Activated CD4-positive, CD25-positive, alpha-beta regulatory T cell (primary cell): ENCODE data around the gene MAP2K5.

ENCODE experiments used
- DNase-seq, 4 experiments: peaks; one replicate each; lab custom pipeline; 2025; lab: John Stamatoyannopoulos, UW

MAP2K5 gene

DNA sequence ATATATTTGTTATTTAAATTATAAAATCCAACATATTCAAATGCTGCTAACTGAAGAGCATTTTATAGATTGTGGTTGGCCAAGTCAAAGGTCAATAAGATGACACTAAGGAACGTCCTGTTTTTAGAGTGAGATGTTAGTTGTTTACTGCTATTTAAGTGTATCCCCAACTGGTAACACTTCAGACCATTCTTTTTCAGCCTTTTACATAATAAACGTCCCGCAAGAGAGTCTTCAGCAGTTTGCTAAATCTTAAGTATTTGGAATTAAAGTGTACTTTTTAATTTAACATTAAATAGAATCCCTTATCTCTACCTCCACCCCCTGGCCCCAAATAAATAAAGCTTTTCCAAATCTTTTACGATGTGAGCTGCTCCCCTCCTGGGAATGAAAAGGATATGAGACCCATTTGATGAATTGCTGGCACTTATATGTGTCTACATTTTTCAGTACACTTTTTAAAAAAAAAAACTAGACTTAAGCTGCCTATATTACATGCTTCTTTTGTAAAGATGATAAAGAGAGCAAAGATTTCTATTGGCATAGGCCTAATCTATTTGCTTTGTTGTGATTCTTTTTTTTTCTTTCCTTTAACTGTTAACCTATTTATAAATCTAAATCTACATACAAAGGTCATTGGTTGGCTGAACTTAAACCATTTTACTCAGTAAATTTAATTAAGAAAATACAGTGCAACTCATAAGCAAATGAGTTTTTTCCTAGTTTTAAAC lies 181.0 kb downstream of the MAP2K5 start:
- no peak for DNase-seq

DNA sequence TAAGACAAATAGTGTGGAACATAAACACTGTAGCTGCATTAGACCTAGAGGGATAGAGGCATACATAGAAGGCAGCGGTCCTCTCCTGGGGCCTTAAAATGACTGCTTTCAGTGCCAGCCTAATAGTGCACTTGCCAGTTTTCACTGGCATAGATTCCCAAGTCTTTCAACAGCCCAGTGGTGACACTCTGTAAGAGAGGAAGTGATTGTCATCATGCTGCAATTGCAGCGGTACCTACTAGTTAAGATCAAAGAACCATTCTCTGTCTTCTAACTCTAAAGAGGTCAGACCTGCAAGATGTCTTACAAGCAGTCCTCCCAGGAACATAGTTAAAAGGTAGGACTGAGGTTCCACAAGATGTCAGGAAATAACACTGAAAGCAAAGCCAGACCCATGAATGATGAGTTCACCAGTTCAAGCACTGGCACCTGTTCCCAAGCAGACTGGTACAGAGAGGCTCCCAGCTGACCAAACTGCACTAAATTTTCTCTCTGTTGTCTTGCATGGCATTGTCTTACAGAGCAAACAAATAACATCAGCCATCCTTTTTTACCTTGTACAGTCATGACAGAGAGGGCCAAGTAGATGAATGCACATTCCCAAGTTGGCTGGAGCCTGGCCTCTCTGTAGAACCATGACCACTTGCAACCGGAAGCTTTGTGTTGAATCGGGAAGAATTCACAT lies 182.3 kb downstream of the MAP2K5 start:
- no peak for DNase-seq

DNA sequence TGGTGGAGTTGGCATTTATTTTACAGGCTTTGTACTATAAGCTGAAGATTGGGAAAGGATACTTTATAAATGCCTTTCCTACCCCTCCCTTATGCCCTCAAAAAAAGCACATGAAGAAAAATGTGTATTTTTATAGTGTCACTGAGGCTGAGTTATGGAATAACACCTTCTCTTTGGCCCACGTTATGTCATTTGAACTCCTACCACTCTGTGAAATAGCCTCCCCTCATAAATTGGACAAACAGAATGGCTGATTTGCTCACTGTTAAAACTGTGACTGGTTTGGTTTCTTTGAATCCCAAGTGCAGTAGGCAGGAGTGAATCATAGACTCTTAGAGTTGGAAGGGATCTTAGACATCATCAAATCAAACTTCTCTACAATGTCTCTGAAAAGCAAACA lies 187.6 kb downstream of the MAP2K5 start:
- no peak for DNase-seq

DNA sequence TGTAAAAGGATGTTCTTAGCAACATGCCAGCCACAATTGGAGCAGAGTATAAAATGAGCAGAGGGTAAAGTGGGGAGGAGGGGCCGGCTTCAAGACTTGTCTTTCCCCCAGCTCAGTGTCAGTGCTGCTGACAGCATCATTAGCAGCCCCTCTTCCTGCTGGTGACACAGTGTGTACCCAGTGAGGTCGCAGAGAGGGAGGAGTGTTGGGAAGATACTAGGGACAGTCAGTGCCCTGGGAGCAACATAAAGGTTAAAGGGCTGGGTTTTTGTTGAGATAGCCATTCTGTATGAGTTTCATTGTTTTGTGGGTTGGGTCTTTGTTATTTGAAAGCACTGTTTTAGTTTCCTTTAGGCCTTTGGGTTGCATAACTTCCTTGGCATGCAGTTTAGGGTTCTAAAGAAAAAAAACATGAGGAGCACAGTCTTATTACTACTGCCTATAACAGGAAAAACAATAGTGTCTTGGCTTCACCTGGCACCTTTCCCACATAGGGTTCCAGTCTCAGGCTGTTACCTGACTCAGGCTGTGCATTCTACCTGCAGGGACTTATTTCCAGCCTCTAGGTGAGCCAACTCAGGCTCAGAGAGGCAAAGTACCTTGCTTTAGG lies 188.7 kb downstream of the MAP2K5 start:
- no peak for DNase-seq

DNA sequence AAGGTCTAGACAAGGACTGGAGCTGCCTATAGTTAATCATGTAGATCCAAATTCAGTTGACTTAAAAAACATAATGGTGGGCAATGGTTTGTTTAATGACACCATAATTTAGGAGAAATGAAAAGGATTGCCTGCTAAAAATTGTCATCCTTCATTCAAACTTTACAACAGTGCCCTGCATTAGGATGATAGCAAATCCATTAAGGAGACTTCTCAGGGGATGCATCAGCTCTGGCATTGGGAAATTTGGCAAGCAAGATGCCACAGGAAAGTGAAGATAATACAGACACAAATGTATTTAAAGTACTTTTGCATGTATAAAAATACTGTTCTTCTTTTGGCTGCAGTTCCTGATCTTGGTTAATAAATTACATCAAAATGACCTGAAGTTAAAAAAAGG lies 189.7 kb downstream of the MAP2K5 start:
- DNase-seq, result no peak

DNA sequence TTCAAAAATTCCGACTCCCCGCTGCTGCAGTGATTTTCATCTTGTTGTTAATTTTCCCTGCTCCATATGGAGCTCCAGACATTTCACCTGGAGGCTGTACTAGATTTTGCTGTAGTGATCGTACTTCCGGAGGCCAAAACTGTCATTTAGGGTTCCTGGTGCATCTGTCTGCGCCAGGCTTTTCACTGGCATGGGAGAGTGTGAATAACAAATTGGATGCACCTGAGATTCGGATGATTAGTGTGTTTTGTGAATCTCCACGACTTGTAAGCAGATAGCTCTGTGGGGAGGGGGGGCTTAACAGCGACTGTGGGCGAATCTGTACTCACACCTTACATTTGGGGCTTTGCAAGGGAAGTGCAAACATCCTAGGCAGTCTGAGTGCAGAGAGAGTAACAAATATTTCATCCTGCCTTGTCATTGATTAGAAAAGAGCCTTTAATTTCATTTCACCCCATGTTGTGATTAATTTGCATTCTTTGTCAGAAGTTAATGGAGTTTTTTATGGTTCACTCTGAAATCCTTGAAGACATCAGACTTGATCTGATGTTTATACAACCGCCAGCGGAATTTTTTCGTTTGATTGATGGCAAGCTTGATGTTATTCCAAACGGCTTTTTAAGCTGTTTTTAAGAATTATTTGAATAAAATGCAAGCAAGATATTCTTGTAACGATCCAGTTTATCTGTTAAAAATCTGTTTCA lies 190.3 kb downstream of the MAP2K5 start:
- no peak for DNase-seq

DNA sequence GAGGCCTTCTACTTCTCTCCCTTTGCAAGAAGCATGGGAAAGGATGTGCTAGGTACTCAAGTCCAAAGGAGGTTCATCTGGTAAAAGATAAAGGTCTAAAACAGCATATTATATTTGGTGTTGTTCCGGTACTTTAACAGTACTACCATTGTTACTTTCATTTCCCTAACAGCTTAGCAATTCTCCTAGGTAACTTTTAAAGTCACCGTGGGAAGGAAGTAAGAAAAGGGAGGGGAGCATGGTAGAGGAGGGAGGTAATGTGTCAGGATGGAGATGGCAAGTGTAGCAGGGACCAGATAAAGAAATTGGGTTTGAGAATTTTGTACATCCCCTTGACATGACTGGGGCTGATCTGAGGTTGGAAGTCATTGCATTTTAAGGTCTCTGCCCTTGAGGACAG lies 193.4 kb downstream of the MAP2K5 start:
- no peak for DNase-seq

DNA sequence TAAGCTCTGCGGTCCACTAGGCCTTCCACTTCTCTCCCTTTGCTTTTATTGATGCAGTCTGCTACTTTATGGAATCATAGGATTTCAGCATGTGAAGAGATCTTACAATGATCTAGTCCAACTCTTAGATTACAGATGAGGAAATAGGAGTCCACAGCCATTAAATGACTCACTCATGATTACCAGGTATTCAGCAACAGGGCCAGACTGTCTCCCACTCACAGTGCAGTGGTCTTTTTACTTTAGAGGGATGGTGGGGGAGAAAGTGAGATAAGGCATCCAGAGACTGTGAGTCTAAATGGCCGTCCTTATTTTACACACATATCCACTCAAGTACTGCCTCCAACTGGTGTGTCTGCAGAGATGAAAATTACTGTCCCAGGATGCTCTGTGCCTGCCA lies 194.3 kb downstream of the MAP2K5 start:
- no peak for DNase-seq

DNA sequence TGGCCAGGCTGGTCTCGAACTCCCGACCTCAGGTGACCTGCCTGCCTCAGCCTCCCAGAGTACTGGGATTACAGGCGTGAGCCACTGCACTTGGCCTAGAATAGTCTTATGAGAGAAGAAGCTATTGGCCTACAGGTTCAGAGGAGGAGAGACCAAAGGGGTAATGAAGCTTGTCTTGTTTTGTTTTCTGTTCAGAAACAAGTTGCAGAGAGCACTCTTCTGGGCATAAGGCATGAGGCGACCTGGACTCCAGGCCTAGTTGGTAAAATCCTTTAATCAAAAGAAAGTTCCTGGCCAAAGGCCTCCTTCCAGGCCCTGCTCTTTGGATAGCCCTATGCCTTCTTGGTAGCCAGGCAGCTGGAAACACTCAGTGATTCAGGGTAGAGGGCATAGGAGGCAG lies 195.6 kb downstream of the MAP2K5 start:
- DNase-seq, result no peak

DNA sequence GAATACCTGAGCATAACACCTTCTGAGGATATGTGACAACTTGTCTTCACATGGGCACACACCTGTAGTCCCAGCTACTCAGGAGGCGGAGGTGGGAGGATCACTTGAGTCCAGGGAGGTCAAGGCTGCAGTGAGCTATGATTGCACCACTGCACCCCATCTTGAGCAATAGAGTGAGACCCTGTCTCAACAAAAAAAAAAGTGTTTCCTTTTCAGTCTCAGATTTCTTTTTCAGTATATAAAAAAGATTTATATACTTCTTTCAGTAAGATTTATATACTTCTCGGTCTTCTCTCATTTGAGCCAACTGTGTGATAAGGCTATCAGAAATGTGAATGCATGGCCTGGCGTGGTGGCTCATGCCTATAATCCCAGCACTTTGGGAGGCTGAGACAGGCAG lies 197.9 kb downstream of the MAP2K5 start:
- no peak for DNase-seq

DNA sequence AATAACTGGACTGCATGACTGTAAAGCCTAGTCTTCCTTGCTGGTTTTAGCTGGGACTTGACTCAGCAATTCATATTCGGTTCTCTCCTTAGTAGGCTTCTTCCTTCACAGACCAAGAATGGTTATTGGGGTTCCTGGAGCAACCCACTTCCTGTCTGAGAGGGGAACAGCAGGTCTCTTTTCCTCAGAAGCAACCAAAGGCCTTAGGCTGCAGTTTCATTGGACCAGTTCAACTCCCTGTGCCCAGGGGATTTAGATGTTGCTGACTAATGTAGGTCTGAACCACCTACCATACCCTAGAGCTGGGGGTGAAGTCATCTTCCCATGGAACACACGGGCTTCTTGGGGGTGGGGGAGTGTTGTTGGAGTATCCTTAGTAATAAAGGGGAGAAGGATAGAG lies 198.8 kb downstream of the MAP2K5 start:
- DNase-seq, result no peak

DNA sequence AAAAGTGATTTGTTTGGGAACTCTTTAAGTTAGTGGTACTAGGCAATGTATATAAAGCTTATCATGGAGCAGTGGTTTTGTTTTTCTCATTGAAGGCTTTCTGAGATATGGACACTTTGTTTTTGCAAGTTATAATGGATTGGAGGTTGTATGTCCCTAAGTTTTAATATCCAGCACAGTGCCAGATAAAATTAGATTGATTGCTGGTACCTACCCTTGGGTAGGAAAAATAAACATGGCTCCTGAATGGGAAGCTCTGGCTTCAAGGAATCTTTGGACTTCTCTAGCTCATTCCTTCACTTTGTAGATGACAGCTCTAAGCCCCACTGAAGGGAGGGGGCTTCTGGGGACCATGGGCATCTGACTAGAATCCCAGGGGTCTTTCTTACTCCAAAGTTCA lies 201.1 kb downstream of the MAP2K5 start:
- DNase-seq, result no peak

DNA sequence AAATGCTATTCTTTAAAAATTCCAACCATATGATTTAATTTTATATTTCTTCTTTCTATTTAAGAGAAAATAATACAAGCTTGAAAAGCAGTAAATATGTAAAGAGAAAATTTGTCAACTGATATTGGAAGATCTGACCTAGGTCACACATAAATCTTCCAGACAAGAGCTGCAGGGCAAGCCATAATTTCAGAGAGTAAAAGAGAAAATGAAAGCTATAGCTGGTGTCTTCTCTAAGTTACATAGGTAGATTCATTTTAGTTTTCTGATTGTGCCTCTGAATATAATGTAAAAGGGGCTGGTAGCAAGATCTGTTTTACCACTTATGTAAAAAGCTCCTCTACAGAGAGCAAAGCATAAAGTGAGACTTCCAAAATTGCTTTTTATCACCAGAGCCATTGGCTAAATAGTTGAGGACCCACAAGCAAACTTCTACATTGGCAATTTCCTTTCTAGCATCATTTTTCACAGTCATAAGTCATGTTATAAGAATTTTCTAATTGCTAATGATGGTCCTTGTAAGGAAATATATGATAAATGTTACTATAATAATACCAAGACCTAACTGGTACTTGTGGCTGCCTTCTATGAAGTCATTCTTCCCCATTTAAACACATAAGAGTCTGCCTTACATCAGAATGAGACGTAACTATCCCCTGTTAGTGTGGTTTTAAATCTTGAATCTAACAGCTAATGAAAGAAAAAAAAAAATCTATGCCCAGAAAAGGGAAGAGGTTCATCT lies 202.0 kb downstream of the MAP2K5 start:
- DNase-seq, result no peak

DNA sequence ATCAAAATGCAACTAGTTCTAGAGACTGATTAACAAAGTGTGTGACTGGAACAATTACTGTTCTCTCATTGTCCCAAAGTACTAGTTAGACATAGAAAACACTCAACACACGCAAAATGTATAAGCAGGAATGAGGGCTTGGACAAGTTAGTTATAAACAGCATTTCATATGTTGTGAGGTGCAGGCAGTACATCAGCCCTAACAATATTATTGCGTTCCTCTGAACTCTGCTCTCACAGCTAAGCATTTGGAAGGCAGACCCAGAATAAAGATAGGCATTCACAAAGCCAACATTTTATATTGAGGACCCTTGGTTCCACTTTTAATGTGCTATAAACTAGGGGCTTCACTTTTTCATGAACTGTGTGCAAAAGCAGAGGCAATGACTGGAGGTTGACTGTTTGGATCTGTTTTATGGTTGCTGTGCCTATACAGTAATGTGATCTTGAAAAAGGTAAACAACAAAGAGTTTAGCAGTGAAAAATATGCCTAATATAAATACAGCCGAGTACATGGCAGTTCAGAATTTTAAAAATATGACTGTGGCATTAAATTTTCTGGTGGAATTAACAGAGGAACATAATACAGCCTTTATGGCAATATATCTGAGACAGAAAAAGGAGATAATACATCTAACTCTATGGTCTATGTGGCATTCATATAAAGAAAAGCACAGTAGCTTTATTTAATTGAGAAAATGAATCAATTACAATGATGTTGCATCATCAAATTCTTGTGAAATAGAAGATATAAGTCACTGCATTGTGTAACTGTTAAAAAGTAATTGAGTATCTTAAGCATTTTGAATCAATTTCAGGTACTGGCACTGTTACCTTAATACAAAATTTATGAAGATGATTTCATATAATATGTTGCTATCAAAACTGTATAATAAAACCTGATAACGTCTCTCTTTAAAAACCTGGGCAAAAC lies 202.8 kb downstream of the MAP2K5 start:
- DNase-seq, result no peak

DNA sequence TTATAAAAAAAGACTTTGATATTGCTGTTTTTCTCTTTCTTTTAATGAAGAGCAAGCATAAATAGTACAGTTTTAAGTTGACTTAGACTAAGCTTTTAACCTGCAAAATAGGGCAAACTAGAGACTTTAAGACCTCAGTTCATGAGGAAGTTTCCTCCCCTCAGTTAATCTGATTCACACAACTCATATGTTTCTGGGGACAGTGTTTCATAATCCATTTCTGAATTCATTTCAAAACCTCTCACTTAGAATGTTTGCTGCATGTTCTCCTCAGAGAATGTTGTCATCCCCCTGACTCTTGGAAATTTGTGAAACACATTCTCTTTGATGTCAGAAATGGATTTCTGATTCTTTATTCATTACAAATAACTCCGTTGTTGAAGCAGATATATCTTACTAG lies 203.5 kb downstream of the MAP2K5 start:
- DNase-seq, result no peak

DNA sequence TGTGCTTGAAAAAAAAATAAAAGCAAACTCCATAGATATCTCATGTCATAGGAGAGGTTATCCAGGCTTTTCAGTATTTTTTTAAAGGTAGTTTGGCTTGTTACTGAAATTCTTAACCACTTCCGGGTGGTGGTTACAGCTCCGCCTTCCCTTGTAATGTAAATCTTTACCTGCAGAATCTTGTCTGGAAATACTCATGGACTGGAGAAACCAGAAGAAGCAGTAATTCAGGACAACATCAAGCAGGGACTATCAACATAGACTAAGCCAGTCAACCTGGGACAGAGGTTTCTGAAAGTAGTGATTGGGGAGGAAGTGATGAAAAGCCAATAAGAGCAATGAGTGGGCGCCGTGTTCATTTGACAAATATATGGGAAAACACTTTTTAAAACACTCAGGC lies 203.9 kb downstream of the MAP2K5 start:
- DNase-seq, result no peak

DNA sequence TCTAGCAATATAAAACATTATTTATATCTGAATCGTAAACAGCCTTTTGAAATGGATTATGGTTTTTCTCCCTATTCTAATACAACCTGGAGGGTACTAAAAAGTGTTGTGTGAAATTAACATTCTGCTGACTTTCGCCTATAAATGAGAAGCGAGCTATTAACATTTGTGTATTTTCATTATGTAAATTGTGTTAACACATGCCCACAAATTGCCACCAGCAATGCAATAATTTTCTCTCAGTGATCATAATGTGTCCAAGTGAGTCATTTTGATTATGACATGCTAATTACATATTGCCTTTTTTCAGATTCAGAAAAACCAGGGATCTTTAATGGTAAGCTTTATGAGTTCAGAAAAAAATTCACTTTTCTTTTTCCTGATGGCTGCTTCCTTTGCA lies 205.4 kb downstream of the MAP2K5 start:
- no peak for DNase-seq

DNA sequence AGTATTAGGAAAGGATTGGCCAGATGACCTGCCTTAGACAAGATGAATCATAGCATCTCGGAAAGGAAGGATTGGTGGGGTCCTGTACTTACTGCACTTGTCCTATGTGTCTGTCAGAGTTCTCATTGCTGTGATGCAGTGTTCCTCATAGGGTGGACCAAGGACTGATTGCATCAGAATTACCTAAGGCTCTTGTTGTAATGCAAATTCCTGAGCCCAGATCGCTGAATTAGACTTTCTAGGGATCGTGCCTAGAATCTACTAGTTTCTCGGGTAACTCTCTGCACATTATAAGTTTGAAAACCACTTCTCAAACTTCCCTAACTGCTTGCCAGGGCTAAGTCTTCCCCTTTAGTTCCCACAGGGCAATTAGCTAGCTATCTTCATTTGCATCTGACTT lies 207.9 kb downstream of the MAP2K5 start:
- no peak for DNase-seq

DNA sequence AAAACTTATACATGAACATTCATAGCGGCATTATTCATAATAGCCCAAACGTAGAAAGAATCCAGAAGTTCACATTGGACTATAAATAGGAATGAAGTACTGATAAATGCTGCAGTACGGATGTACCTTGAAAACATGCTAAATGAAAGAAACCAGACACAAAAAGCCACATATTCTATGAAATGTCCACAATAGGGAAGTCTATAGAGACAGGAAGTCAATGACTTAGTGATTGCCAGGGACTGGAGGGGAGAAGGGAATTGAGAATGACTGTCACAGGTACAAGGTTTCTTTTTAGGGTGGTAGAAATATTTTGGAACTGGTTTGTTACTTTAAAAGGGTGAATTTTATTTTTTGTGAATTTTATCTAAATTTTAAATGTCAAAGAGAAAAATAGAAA lies 211.4 kb downstream of the MAP2K5 start:
- no peak for DNase-seq

DNA sequence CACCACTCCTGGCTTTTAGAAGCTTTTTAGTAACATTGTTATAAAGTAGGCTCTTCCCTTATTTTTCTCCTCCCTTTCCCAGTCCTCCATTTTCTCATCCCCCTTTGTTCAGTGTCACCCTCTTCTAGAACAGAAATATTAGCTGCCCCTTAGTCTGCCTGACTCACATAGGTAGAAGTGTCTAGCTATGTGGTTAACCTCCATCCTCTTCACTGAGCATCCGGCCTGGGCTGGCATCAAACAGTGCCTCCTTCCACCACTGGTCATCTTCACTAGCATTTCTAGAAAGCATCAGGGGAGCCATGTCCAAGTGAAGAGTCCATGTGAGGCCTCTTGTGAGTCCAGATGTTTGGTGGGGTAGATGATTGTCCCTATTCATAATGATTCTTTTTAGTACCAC lies 212.8 kb downstream of the MAP2K5 start:
- no peak for DNase-seq

DNA sequence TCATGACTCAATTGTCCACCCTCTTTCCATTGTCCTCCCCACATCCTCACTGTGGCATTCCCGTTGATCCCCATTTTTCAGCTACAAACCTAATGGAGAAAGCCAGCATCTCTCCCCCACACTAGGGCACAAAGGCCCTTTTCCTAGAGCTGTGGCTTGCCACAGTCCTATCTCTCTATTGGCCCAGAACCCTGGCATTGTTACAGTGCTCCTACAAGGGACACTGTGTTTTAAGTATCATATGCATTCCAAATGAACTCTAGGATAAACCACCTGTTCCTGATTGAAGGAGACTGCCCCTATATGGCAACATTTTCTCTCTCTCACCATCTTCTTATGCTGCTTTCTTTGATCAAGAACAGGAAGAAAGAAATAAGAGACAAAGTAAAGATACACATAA lies 213.4 kb downstream of the MAP2K5 start:
- DNase-seq, result no peak
